HEK293T (cell line): ENCODE results near the gene ASIC3.

Experiments
- BHLHE40 ChIP-seq: fragments of 450-650 bp; IDR thresholded peaks from 2 replicates; pipeline ENCODE4 v1.6.1; 2016; ENCODE audit warnings: mild to moderate bottlenecking, moderate library complexity, borderline replicate concordance
- CTBP1 ChIP-seq: fragments of 450-650 bp; IDR thresholded peaks from 2 replicates; pipeline ENCODE4 v1.6.1; 2016; ENCODE audit warnings: borderline replicate concordance
- FOXM1 ChIP-seq: fragments of 450-650 bp; IDR thresholded peaks from 2 replicates; pipeline ENCODE4 v1.6.1; 2017; ENCODE audit warnings: mild to moderate bottlenecking, borderline replicate concordance
- HDGF ChIP-seq: fragments of 450-650 bp; IDR thresholded peaks from 2 replicates; pipeline ENCODE4 v1.6.1; 2017; ENCODE audit warnings: antibody characterized with exemption, borderline replicate concordance
- L3MBTL2 ChIP-seq: fragments of 450-650 bp; conservative IDR thresholded peaks from 2 replicates; pipeline ENCODE4 v1.6.1; 2016; ENCODE audit warnings: mild to moderate bottlenecking
- LEF1 ChIP-seq: fragments of 450-650 bp; IDR thresholded peaks from 2 replicates; pipeline ENCODE4 v1.6.1; 2017; ENCODE audit warnings: mild to moderate bottlenecking, borderline replicate concordance
- SP1 ChIP-seq: fragments of 450-650 bp; IDR thresholded peaks from 2 replicates; pipeline ENCODE4 v1.6.1; 2017
- SUZ12 ChIP-seq: fragments of 450-650 bp; IDR thresholded peaks from 2 replicates; pipeline ENCODE4 v1.6.1; 2016; ENCODE audit warnings: mild to moderate bottlenecking
- TARDBP ChIP-seq: fragments of 450-650 bp; IDR thresholded peaks from 2 replicates; pipeline ENCODE4 v1.6.1; 2016
- TF ChIP-seq, protein P1 (sequence below): fragments of 450-650 bp; IDR thresholded peaks from 2 replicates; pipeline ENCODE4 v1.6.1; 2016

DNA sequence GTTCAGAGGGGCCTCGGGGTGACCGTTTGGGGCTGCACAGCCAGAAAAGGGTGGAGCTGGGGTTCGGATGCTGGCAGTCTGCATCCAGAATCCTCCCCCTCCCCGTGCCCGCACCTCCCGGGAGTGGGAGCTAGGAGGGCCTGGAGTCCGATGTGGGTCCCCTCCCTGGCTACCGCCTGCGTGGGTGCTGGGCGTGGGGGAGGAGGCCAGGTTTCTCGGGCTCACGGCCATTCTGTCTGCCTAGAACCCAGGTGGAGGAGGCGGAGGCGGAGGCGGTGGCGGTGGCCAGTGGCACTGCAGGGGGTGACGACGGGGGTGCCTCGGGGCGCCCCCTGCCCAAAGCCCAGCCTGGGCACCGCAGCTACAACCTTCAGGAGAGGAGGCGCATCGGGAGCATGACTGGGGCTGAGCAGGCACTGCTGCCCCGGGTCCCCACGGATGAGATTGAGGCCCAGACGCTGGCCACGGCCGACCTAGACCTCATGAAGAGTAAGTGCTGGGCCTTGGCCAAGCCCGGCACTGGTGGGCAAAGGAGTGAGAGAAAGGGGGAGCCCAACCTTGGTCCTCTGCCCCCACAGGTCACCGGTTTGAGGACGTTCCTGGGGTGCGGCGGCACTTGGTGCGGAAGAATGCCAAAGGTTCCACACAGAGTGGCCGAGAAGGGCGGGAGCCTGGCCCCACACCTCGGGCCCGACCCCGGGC is 18.1 kb downstream of the ASIC3 start:
- TF ChIP-seq FOXM1 (no peak), LEF1 (no peak), SUZ12 (no peak), BHLHE40 (no peak), CTBP1 (no peak), SP1 (no peak), L3MBTL2 (no peak), TARDBP (no peak), HDGF (no peak)
- TF ChIP-seq, protein P1, sequence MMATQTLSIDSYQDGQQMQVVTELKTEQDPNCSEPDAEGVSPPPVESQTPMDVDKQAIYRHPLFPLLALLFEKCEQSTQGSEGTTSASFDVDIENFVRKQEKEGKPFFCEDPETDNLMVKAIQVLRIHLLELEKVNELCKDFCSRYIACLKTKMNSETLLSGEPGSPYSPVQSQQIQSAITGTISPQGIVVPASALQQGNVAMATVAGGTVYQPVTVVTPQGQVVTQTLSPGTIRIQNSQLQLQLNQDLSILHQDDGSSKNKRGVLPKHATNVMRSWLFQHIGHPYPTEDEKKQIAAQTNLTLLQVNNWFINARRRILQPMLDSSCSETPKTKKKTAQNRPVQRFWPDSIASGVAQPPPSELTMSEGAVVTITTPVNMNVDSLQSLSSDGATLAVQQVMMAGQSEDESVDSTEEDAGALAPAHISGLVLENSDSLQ, result no peak
